ENCODE results near the gene STK33. TPM values are rescaled to one million over a fixed set of nuclear protein-coding genes. Genes with fewer than 3 reads are reported as not detected.

STK33 gene
- total RNA-seq, 2 donors from 2014 or later: 2.9 to 14.6 TPM

DNA sequence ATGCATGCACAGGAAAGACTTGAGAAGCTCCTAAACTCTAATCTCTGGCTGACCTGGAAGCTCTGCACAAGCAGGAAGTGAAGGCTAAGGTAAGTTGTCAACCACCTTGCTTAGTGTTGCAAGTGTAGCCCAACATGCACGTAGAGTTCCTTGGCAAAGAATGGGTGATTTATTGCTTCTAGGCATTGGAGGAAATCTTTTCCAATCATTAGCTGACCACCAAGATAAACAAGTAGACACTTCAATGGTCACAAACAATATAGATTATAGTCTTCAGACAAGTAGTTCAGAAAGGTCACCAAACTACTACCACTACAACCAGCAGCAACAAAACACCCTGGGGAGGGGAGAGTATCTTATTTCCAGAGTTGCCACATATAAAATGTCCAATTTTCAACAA is 105.6 kb downstream of the STK33 start:
- Histone ChIP-seq H3K4me3 (no peak overlapping the region), H3K36me3 (no peaks in the 10 kb centered on the region), H3K27ac (no peak overlapping the region), H3K9me3 (no peaks in the 10 kb centered on the region), H3K27me3 (replicated peaks; ENCODE audit: insufficient read depth) (no peaks in the 10 kb centered on the region), H3K4me1 (replicated peaks) (no peaks in the 10 kb centered on the region)
- intact Hi-C loops (cut with DNase I): no loop called here
- 59% methylated on average over 1 of the region's 1 CpG for WGBS
- no peak for DNase-seq (ENCODE audit: low spot score)
- TF ChIP-seq POLR2A (IDR thresholded peaks at IDR 0.05) (no peak), POLR2AphosphoS5 (IDR thresholded peaks at IDR 0.05) (no peak)
- TF ChIP-seq, protein P1, sequence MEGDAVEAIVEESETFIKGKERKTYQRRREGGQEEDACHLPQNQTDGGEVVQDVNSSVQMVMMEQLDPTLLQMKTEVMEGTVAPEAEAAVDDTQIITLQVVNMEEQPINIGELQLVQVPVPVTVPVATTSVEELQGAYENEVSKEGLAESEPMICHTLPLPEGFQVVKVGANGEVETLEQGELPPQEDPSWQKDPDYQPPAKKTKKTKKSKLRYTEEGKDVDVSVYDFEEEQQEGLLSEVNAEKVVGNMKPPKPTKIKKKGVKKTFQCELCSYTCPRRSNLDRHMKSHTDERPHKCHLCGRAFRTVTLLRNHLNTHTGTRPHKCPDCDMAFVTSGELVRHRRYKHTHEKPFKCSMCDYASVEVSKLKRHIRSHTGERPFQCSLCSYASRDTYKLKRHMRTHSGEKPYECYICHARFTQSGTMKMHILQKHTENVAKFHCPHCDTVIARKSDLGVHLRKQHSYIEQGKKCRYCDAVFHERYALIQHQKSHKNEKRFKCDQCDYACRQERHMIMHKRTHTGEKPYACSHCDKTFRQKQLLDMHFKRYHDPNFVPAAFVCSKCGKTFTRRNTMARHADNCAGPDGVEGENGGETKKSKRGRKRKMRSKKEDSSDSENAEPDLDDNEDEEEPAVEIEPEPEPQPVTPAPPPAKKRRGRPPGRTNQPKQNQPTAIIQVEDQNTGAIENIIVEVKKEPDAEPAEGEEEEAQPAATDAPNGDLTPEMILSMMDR (IDR thresholded peaks at IDR 0.05): no peak

- Histone ChIP-seq H3K4me1 (replicated peaks) (no peaks in the 10 kb centered on the region), H3K4me3 (no peak overlapping the region), H3K27me3 (replicated peaks; ENCODE audit: insufficient read depth) (no peaks in the 10 kb centered on the region), H3K27ac (no peak overlapping the region), H3K36me3 (no peaks in the 10 kb centered on the region), H3K9me3 (no peaks in the 10 kb centered on the region)
- 93% methylated on average over 2 of the region's 2 CpGs for WGBS
- no peak for TF ChIP-seq POLR2A (IDR thresholded peaks at IDR 0.05)
- TF ChIP-seq, protein P1 (IDR thresholded peaks at IDR 0.05): no peak
- TF ChIP-seq POLR2AphosphoS5 (IDR thresholded peaks at IDR 0.05): no peak
- intact Hi-C loops (cut with DNase I): no loop called here
- DNase-seq (ENCODE audit: low spot score): no peak
Observed at GRCh38 chr11:8487261-8487660, 106.8 kb downstream of the STK33 start.

DNA sequence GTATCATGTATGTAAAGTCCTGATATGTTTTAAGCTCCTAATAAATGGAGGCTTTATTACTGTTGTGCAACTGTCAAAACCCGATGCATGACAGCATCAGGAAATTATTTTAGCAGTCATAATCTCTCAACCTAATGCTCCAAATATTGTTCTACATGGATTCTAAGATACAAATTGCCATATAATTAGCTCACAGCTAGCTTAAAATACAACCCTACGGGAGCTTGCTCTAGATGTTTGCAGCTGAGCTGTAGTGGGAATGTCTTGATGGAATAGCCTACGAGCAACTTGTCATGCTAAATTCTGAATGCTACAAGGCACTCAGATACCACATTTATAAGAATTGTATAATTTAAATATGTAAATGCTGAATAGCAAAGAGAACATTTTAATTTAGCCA is 109.8 kb downstream of the STK33 start:
- Histone ChIP-seq H3K4me3 (no peak overlapping the region), H3K9me3 (no peaks in the 10 kb centered on the region), H3K27me3 (replicated peaks; ENCODE audit: insufficient read depth) (no peaks in the 10 kb centered on the region), H3K27ac (no peak overlapping the region), H3K36me3 (no peaks in the 10 kb centered on the region), H3K4me1 (replicated peaks) (no peaks in the 10 kb centered on the region)
- intact Hi-C loops (cut with DNase I): no loop called here
- TF ChIP-seq POLR2A (IDR thresholded peaks at IDR 0.05) (no peak), POLR2AphosphoS5 (IDR thresholded peaks at IDR 0.05) (no peak)
- TF ChIP-seq, protein P1 (IDR thresholded peaks at IDR 0.05): no peak
- DNase-seq (ENCODE audit: low spot score): no peak
- WGBS: 97% methylated on average over 3 of the region's 3 CpGs

DNA sequence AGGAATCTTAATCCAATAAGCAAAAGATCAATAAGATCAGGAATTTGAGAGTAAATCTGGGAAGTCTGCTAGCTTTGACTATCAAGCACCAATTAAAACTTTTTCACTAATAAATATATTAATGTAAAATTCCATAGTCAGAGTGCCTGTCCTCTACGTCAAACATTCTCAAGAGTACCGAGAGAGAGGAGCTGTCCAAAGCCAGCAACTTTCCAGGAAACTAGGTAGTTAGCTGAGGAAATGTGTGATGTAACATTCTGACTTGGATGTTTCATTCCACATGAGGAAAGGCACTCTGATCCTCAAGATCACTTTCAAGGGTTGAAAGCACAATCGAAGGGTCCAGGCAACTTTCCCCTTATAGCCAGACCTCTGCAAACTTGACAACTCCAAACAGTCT is 113.2 kb downstream of the STK33 start:
- no peak for DNase-seq (ENCODE audit: low spot score)
- no peak overlapping the region for H3K4me3 ChIP-seq
- 77% methylated on average over 3 of the region's 3 CpGs for WGBS
- intact Hi-C loops (cut with DNase I): no loop called here
- TF ChIP-seq POLR2AphosphoS5 (IDR thresholded peaks at IDR 0.05) (no peak), POLR2A (IDR thresholded peaks at IDR 0.05) (no peak)
- TF ChIP-seq, protein P1 (IDR thresholded peaks at IDR 0.05): no peak
- H3K36me3 ChIP-seq: no peaks in the 10 kb centered on the region
- H3K4me1 ChIP-seq (replicated peaks): no peaks in the 10 kb centered on the region
- no peaks in the 10 kb centered on the region for H3K27me3 ChIP-seq (replicated peaks; ENCODE audit: insufficient read depth)
- H3K27ac ChIP-seq: no peak overlapping the region
- H3K9me3 ChIP-seq: no peaks in the 10 kb centered on the region

DNA sequence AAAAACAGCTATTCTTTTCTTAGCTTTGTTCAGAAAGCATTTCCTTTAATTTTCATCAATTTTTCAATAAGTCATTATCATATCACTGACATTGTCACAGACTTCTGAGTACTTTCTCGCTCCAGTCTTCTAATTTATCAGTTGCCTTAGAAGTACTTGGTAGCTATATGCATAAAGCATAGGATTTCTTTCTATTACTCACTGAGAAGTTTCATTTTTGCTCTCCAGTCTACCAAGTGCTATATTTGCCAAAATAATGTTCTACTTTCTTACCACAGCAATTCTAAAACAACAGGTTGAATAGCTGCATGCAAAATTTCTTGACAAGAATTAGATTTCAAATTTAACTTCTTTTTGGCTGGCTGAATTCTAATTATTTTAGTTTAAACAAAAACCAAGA is 116.3 kb downstream of the STK33 start:
- Histone ChIP-seq H3K4me3 (no peak overlapping the region), H3K36me3 (no peaks in the 10 kb centered on the region), H3K27me3 (replicated peaks; ENCODE audit: insufficient read depth) (no peaks in the 10 kb centered on the region), H3K4me1 (replicated peaks) (no peaks in the 10 kb centered on the region), H3K9me3 (no peaks in the 10 kb centered on the region), H3K27ac (no peak overlapping the region)
- DNase-seq (ENCODE audit: low spot score): no peak
- TF ChIP-seq POLR2A (IDR thresholded peaks at IDR 0.05): no peak
- no peak for TF ChIP-seq POLR2AphosphoS5 (IDR thresholded peaks at IDR 0.05)
- TF ChIP-seq, protein P1 (IDR thresholded peaks at IDR 0.05): no peak
- 96% methylated on average over 1 of the region's 1 CpG for WGBS
- intact Hi-C loops (cut with DNase I): no loop called here

Measured in prostate gland (tissue), 2 donors.